ENCODE measurements around the gene FAM47C.
"Not testable (repeated sequence)": the region's sequence is repeated elsewhere in the genome, so short reads cannot be mapped to it uniquely, and the experiment has no call there.

FAM47C gene

DNA sequence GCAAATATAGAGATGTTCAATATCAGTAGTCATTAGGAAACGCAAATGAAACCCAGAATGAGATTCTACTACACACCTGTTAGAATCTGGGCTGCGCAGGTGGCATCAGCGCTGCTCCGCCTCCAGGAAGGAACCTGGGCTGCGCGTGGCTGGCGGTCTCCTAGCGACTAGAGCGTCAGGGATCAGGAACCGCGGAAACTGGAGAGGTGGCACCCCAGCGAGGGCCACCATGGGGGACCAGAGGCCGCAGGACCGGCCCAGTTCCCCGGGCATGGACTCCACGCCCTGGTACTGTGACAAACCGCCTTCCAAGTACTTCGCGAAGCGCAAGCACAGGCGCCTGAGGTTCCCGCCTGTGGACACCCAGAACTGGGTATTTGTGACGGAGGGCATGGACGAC is at the start of gene FAM47C:
Gene FAM47C, plus strand, starts transcription at position 185 of the 400 bp plus-strand sequence. Its CDS starts 45 bp downstream, at position 230.
- not testable (repeated sequence) for DNase-seq

DNA sequence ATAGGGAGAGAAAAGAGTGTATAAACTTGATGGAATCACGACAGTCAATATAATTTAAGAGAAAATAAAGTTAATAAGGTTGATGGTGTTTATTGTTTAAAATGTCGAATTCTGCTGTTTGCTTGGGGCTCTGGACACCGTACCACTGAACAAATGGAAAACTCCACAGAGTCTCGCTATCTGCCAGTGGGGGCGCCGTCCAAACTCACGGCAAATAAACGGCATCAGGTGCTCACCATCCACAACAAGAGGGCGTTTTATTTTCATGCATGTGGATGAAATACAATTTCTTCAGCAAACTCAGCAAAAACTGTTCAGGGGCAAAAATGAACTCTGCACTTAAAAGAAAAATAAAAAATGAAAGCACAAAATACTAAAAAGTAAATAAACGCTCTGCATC is 46.6 kb upstream of the FAM47C start:
- no peak for DNase-seq

DNA sequence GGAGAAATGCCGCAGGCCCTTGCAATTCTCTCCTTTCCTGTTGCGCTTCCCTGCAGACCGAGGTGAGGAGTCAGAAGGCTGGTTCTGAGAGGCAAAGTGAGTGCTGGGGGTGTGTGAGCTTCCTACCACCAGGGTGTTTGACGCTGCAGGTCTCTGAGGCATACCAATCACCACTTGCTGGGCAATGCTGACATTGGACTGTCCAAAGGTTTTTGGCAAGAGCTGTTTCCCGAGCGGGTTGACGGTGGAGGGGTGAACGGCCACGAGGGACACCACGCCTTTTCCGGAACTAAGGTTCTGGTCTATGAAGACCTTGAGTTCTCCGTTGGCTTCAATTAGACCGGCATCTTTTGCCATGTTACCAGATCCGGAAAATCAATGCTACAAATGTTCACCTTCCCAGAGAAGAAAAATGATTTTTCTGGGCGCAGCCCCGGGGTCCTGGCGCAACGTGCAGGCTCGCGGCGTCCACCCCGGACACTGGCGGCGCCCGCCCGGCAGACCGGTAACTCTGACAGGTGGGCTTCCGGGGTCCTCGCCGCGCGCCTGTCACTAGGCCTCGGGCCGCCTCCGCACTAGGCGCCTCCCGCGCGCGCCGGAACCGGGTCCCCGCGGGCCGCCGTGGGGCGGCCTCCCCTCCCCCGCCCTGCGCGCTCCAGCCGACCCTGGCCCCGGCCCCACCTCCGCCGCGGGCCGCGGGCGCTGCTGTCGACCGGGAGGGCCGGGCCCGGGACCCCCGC is 44.9 kb upstream of the FAM47C start:
- peak in 2 of 3 experiments; percentile 52 to 59 for DNase-seq

DNA sequence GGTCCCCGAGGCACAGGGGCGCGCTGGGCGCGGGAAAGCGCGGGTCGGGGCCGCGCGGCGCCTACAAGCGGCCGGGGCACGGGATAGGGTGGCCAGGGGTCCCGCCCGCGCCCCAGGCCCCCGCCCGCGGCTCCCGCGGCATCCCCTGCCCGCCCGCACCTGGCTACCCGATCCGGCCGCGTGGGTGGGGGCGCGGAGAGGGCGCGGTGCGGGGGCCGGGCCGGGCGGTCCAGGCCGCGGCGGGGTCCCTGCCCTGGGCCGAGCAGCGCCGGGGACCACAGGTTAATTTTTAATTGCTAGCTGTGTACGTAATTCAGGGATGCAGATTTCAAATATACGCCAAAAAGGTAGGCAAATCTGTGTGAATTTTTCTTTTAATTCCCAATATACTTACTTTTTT is 44.3 kb upstream of the FAM47C start:
- DNase-seq = peak in 1 of 3 experiments; percentile 52

DNA sequence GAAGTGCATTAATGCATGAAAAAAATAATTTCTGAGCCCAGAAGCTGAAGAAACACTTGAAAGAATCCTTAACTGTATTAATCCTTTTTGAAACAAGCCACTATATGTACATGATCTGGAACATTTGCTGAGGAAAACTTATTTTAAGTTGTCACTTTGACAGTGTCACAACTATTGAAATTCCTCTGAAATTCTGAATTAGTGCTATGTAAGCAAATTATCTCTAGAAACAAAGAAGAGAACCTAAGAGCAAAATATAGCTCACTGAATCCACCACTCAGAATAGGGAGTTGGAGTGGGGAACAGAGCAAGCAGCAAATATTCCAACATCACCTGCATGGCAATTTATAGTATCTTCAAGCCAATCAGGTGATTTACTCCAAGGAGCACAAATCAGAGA is 34.6 kb upstream of the FAM47C start:
- no peak for DNase-seq

DNA sequence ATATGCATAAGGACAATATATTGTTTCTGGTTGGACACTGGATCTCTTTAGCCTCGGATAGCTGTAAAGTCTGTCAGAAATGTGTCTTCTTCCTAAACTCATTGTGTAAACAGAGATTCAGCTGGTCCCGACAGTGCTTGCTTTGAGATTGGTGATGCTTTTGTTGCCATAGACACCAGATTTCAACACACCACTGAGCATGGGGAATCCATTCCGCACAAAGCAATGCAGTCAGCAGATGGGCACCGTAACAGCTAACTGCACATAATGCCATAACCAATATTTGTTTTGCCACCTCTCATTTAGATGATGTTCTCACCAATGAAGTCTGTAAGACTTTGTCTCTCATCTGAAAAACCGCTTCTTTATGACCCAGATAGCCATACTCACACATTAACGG is 33.3 kb upstream of the FAM47C start:
- DNase-seq = peak in 2 of 3 experiments; percentile 50 to 81

DNA sequence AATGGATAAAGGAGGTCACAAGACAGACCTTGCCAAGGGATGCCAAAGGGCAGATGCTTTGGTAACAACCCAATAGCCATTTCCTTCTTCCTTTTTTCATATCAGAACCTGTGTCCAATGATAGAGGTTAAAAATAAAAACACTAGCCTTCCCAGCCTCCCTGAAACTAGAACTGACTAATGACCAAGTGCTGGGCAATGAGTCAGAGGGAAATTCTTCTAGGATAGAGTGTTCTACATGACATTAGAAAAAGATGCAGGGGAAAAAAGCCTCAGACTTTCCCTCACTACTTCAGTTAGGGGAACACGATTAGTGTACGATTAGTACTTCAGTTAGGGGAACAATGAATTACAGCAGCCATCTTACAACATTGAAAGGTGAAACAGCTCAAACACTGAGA is 29.3 kb upstream of the FAM47C start:
- DNase-seq = no peak

DNA sequence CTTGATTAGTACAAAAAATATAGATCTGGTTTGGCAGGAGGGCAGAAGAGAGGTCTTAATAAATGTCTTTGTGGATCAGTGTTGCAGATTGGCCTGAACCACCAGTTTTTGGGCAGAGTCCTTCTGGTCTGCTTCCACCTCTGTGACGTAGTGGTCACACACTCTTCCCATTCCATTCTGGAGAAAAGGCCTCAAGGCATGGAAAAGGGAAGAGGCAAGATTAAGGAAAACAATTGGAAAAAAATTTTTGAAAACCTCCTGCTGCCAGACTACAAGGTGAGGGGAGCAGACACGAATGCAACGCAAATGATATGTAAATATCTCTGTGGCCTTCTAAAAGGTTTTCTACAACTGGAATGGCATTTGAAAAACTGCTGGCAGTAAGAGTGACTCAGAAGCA is 24.3 kb upstream of the FAM47C start:
- no peak for DNase-seq

DNA sequence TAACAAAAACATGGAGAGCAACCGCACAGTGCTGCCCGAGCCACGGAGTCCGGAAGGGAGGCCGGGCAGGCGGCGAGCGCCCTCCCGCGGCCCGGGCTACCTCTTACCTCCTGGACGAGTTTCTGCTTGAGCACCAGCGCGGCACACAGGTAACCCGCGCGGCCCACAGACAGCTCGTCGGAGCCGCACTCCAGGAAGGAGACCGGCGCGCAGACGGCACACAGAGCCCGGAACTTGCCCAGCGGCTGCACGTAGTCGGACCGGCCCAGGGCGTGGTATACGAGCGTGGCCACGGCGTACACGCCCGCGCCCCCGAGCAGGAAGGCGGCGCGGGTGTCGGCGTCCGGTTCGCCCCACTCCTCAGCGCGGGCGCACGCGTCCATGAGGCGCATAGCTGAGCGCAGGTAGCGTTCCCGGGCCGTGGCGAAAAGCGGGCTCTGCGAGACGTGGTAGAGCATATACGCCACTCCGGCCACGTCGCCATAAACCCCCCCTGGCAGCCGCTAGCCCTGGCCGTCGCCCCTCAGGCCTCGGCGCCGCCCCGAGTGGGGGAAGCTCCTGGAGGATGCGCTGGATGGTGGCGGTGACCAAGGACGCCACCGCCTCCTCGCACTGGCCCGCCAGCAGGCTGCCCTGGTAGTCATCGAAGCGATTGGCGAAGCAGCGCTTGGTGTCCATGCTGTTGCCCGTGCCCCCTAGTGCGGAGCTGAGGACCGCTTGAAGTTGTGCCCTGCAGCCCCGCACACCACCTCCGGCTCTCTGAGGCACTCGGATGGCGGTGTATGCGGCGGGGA is 22.6 kb upstream of the FAM47C start:
- peak in 2 of 3 experiments; percentile 49 to 64 for DNase-seq

DNA sequence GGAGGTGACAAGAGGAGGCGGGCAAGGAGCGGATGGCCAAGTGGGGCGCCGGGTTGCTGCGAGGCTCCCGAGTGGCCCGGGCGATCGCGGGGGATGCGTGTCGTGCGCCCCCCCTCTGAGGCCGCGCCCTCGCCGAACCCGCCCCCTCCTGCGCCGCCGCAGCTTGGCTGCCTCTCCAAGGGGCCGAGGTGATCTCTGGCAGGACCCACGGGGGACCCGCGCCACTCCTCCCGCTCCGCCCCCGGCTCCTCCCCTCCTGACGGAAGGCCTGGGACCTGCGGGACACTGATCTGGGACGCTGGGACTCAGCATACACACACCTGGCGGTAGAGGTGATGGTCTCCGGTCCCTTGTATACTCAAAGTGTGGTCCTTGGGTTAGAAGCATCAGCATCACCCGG is 21.9 kb upstream of the FAM47C start:
- no peak for DNase-seq

DNA sequence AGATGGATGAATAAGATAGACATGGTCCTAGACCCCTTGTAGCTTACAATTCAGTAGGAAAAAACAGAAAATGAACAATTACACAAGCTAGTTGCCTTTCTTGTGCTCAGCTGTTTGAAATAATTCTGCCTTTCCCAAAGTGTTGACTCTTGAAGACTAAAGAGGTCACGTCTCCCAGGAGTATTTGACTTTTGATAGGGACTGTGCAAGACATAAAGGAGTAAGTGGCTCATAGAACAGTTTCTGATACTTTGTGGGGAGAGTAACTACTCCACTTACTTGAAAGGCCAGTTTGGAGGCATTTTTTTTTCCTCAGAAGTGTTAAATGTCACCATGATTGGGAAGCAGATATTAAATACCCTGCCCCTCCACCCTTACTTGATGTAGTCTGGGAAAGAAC is 21.0 kb upstream of the FAM47C start:
- DNase-seq = not testable (repeated sequence)

DNA sequence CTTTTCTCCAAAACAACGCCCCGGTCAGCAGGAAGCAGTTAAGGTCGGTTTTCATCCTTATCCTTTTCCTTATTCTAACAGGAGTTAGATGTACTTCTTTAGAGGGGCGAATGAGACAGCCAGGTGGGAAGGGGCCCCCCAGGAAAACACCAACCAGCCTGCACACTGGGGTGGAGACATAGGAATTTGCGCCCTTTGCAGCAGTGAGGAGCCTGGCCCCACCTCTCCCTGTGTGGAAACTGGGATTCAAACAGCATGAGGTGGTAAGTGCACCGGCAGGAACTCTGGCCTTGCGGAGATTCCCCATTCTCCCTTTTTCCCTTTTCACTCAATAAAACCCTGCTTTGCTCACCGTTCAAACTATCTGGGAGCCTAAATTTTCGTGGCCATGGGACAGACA is 8.0 kb upstream of the FAM47C start:
- DNase-seq = no peak

DNA sequence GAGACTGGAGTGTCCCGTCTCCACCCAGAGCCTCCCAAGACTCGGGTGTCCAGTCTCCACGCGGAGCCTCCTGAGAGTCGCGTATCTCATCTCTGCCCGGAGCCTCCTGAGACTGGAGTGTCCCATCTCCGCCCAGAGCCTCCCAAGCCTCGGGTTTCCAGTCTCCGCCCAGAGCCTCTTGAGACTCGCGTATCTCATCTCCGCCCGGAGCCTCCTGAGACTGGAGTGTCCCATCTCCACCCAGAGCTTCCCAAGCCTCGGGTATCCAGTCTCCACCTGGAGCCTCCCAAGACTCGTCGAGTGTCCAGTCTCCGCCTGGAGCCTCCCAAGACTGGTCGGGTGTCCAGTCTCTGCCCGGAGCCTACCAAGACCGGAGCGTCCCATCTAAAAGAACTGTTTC is 2.3 kb downstream of the FAM47C start:
- no peak for DNase-seq

DNA sequence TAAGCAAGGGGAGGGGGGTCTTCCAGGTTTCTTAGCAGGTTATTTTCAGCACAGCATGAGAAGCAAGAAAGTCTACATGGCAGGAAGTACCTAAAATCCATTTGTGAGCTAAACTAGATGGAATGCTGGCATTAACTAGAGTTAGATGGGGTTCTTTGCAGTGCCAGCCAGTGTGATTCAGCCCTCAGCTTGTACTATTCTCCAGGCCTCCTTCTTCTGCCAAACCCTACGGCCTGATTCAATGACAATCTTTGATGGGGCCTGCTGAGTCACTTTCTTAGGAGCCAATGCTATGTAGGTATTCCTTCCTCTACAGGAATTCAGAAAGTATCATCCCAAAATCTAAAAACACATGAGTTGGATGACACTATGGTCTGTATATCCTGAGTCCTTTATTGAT is 26.1 kb downstream of the FAM47C start:
- not testable (repeated sequence) for DNase-seq

DNA sequence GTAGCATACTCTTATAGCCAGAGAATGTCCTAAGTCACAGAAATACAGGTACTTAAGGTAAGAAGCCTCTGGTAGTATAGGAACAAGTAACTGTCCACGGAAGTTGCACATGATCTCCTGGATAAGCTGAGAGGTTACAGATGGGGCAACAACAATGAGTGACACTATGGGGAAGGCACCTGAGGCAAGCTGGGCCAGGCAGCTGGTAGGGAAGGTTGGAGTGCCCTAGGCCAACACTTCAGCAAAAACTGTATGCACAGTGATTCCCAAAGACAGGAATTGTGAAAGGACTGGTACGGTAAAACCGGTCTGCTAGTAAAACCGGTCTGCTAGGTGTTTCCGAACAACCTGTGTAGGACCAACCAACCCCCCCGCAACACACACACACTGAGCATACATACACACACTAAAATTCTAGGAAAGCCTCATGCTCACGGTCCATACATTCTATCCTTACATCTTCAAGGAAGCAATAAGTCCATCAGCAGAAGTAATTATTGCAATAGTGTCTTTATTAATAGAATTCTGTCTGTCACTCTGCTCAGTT is 28.6 kb downstream of the FAM47C start:
- not testable (repeated sequence) for DNase-seq

DNA sequence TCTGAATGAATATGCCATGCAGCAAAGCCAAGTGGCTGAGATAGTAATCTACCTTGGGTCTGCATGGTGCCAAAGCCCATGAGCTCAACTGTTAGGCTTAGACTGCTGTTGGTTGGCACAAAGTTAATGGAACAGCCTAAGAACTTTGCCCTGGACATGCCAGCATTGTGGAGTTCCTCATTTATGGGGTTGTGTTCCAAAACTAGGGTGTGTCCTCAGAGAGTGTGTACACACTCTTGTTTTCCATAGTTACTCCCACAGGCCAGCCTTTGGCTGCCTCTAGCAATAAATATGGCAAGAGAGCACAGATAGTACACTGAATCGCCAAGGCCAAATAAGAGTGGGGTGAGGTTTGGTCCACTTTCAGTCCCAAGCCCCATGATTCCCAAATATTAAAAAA is 30.6 kb downstream of the FAM47C start:
- not testable (repeated sequence) for DNase-seq

DNA sequence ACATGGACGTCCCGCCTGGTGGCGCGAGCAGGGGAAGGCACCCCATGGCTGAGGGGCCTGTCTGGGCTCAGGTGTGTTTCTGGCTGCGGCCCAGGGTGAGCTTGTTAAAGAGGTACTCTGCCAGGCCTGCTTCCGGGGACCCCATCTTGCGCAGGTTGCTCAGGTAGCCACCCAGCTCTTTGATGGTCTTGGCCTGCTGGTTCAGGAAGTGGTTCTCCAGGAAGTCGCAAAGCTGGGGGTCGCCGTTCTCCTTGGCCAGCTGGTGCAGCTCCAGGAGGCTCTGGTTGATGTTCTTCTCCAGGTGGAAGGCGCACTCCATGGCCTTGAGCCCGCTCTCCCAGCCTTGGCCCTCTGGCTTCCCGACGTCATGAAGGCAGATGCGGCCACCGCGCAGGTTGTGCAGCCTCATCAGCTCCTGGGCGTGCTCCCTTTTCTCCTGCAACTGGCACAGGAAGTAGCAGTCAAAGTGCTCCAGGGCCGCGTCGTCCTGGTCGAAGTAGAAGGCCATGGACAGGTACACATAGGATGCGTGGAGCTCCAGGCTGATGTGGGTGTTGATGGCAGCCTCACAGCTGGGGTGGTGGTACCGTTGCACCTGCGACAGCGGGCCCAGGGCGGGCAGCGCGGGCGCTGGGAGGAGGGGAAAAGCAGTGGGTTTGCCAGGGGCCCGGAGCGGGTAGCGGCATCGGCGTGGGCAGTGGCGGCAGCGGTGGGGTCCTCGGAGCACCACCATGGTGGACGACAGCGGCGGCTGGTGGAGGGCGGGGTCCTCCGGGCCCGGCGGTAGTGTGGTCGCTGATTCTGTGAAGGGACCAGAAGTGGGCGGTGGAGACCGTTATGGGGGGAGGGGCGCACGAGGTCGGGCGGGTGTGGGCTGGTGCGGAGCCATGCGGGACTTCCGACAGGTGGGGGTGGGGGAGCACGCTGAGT is 35.1 kb downstream of the FAM47C start:
- DNase-seq = not testable (repeated sequence)

DNA sequence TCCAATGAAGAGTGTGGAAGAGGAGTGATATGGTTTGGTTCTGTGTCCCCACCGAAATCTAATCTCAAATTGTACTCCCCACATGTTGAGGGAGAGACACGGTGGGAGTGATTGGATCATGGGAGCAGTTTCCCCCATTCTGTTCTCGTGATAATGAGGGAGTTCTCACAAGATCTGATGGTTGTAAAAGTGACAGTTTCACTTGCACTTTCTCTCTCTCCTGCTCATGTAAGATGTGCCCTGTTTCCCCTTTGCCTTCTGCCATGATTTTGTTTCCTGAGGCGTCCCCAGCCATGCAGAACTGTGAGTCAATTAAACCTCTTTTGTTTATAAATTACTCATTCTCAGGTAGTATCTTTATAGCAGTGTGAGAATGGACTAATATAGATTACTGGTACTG is 39.6 kb downstream of the FAM47C start:
- DNase-seq = no peak

DNA sequence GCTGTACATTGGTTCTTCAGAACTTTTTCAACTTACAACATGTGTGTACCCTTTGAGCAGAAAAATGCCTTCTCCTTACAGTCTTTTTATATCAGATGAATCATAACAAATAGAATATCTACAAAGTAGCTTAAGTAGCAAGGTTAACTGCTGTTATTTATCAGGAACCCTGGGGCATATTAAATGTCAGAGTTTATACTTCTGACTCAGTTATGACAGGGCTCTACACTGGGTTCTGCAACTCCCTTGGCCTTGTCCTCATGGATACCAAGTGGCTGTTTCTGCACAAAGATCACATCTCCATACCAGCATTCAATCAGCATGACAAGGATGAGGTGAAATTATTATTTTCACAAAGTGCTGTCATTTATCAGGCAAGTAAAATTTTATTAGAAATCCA is 49.4 kb downstream of the FAM47C start:
- DNase-seq = not testable (repeated sequence)

DNA sequence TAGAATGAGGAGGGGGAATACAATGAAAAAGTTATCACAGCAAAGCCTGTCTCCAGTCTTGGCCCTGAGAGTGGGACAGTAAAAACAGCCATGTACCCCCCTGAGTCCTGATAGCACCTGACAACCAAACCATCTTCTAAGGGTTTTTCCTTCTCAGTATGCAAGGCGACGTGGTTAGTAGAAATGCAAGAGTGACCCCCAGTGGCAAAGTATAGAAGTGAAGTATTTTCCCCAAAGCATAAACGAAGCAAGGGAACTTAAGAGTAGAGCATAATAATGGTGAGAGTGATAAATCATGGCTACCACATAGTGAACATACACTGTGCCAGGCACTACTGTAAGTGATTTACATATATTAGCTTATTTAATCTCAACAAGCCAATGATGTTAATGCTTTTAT is 52.8 kb downstream of the FAM47C start:
- peak; percentile 3 to 84 (median 37) for DNase-seq
